SKM-1 treated with dmso at 0.1 percent for 144 hours (cell line): ENCODE measurements around the gene GRIN2C.

Source experiments
- DNase-seq: peaks from one replicate; lab custom pipeline; 2025; ENCODE audit not compliant: unreplicated experiment; lab: John Stamatoyannopoulos, UW

GRIN2C gene

DNA sequence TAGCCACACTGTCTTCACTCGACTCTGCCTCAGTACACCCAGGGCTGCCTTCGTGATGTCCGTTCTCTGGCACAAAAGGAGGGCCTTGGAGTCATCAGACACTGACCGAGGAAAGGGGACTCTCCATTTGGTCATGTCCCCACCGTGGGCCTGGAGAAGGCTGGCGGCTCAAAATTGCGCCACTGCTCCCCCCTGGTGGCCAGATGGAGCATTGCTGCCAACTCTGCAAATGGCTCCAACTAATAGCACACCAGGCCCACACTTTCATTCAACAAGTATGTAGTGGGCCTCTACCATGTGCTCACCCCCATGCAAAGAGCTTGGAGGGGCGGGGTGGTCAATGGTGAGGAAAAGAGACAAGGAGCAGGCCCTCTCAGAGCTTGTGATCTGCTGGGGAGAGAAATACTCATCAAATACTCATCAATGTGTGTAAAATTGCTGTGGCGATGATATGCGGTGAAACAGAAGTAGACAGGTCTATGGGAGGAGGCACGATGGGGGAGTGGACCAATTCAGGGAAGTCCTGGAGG is 5.2 kb upstream of the GRIN2C start:
- peak; percentile 45 for DNase-seq

DNA sequence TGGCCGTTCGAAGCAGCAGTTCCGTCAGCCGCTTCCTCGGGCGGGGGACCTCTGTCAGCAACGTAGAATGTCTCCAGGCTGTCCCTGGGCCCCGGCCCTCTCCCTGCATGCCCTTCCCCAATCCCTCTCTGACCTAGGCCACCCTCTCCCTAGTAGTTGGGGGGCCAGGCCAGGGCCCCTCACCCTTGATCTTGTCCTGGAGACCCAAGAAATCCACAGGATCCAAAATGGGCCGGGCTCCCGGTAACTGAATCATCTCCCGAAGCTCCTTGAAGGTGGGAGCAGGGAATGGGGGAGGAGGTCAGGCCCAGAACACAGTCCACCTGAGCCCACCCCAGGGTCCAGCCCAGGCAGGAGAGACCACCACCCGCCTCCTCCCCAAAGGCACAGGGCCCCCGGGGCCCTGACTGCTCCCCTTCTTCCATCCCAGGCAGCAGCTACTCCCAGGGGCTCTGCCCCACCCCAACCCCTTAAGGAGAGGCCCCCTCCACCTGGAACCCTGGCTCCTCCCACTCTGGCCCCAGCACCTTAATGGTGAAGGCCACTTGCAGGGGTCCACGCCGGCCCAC is 4.7 kb upstream of the GRIN2C start:
- no peak for DNase-seq

- no peak for DNase-seq
These were observed 4.0 kb upstream of the GRIN2C start for GRCh38 chr17:74863420-74864296.

GRCh38 chr17:74862919-74863318 is 3.2 kb upstream of the GRIN2C start:
- no peak for DNase-seq

- no peak for DNase-seq
These were observed 2.6 kb upstream of the GRIN2C start for GRCh38 chr17:74862108-74862901.

DNA sequence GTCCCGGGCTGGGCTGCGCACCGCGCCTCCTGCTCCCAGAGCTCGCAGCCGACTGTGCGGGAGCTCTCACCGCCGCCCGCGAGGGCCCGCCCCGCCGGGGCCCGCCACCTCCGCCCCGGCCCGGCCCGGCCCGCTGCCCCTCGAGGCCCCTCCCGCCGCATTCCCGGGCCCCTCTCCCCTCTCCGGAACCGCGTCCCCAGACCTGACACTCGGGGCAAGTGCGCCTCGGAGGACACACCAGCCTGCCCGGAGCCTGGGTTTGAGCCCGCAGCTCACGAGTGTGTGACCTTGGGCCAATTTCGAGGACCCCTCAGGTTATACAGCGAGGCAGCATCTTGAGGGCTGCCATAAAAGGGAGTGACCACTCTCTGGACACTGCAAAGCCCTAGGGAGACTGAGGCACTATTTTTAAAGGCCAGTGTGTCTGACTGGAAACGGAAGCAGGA is 2.0 kb upstream of the GRIN2C start:
- DNase-seq = no peak

GRCh38 chr17:74860872-74861661 is 1.4 kb upstream of the GRIN2C start:
- DNase-seq = no peak

DNA sequence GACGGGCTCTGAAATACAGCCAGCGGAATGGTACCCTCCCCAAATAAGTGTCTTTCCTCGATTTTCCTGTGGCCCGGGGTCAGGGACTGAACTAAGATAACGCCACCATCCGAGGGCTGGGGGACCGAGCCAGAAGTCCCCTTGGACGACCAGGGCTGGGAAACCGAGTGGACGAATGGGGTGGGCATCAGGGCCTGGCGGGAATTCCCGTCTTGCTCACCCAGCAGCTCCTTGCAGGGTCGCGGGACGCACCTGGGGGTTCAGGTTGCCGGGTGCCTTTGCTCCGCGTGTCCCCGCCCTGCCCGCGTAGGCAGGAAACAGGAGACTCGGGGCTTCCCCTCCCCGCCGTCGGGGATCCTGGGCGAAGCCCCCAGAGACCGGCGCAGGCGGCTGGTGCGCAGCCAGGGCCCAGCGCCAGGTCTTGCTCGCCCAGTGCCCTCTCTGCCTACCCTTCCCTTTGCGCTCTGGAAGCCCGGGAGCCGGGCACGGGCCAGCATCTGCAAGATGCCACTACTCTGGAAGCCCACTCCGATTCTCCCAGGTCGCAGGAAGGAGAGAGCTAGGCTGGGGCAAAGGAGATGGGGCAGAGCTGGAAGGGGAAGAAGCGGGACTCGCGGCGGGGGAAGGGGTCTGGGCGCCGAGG is 665 bp upstream of the GRIN2C start:
- no peak for DNase-seq

GRCh38 chr17:74858672-74859458 is 820 bp downstream of the GRIN2C start:
- DNase-seq = no peak

DNA sequence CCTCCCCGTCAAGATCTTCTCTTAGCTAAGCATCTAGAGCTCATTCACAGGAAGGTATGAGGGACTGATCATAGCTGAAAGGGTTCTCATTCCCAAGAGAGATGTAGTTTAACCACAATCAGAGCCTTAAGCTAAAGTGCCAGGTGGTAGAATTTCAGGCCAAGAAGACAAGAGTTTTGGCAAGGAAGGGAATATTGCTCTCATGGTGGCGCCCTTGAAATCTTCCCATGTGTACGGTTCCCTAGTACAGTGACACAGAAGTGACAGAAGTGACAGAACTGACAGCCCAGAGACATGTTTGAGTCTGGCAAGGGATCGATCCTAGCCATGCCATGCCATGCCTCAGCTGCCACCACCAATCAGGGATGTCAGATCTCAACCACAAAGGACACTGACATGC is 2.5 kb downstream of the GRIN2C start:
- DNase-seq = no peak

GRCh38 chr17:74856112-74856511 is 3.6 kb downstream of the GRIN2C start:
- DNase-seq = no peak

GRCh38 chr17:74855323-74855722 is 4.4 kb downstream of the GRIN2C start:
- DNase-seq = no peak

- DNase-seq = no peak
These were observed 4.9 kb downstream of the GRIN2C start for GRCh38 chr17:74854792-74855191.

GRCh38 chr17:74853669-74854068 is 6.0 kb downstream of the GRIN2C start:
- no peak for DNase-seq

GRCh38 chr17:74853048-74853397 is 6.7 kb downstream of the GRIN2C start:
- DNase-seq = no peak

DNA sequence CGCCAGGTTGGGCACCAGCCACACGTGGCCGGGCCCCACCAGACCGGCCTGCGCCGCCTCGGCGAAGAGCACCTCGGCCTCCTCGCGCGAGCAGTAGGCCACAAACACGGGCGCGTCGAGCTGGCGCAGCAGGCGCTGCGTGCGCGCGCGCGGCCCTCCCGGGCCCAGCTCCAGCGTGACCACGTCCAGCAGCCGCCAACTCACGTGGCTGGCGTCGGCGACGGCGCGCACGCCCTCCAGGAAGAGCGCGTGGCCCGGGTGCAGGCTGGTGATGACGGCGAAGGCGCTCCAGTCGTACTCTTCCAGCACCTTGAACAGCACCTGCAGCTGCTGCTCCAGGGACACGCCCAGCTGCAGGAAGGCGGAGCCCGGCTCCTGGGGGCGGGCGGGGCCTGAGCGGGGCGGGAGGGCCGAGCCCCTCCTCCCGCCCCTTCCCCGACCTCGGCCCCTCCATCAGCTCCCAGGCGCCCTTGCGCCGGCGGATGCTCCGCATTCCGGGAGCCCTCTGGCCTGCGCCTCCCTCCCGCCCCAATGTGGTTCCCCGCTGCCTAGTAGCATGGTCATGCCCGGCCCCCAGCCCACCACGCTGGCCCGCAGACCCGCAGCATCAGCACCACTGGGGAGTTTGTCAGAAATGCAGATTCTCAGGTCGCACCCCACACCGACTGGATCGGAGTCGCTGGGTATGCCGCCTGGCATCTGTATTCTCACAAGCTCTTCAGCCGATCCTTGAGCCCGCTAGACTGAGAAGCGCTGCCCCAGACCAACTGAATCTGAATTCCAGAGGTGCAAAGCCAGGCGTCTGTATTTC is 7.2 kb downstream of the GRIN2C start:
- no peak for DNase-seq

DNA sequence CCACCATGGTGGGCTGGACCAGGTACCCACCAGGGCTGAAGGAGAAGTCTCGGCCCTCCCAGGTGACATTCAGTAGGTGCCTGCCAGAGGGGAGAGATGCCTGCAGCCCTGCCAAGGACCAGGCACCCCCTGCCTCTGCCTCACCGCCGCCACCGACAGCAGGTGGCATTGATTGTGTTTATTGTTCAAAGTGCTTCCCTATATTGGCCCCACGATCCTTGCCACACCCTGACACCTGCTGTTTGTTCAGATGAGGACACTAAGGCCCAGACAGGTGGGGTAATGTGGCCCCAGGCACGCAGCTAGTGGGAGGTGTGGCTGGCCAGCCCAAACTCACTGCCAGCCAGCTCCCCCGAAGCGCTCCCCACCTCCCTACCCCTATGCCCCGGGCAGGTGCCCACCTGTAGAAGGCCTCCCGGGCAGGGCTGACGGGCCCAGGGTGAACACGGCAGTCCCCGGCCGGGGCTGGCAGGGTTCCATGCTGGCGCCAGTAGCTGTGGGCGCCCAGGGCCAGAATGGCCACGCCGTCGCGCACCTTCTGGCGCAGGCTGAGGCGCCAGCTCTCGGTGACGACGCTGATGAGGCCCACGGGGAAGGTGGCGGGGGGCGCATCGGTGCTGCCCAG is 8.0 kb downstream of the GRIN2C start:
- DNase-seq = no peak

DNA sequence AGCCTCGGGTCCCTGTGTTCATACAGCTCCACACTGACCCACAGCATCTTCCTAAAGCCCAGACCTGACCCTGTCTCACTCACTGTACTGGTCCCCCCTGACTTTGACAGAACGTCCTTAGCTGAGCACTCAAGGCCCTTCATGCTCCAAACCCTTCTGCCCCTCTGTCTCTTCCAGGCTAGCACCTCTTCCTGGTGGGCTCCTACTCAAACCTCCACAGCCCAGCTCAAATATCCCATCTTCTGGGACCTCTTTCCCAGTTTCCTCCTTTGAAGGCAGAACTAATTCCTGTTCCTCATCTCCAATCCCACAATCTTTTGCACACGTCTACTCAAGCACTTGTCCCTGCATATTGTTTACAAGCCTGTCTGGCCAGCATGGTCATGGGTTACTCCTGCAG is 8.8 kb downstream of the GRIN2C start:
- DNase-seq = no peak
